PC-9 (cell line): Measurements from ENCODE around the gene MOV10L1. TPM values are rescaled to one million over a fixed set of nuclear protein-coding genes. Genes with fewer than 3 reads are reported as not detected.

Experiments
- BruUV-seq: library from RNA; stranded (reverse); fragments of 400-500 nt; replicated peaks from 2 replicates; lab custom pipeline; 2021; lab: Mats Ljungman, UMichigan
- CTCF ChIA-PET: fragments of 300-600 bp; sonication (Branson Sonifier 250); formaldehyde crosslinking; loops from one replicate; lab custom pipeline; 2022; ENCODE audit warnings: antibody characterized with exemption; lab: Charles Lee
- POLR2A ChIA-PET: fragments of 300-600 bp; sonication (Branson Sonifier 250); formaldehyde crosslinking; loops from one replicate; lab custom pipeline; 2022; ENCODE audit warnings: antibody characterized with exemption; ENCODE audit not compliant: unreplicated experiment; lab: Charles Lee
- DNase-seq, 2 experiments: peaks; one replicate each; pipeline versions ENCODE4 v3.0.0 to v3.0.0-alpha.2; 2015 to 2022; ENCODE audit warnings: mixed read lengths in 1 of 2
- H2AFZ ChIP-seq: fragments of 200-600 bp; sonication (generic); 2 replicates; pipeline ENCODE4 v1.8.1; 2017; ENCODE audit warnings: antibody characterized with exemption
- H3F3A ChIP-seq: fragments of 200-600 bp; sonication (generic); 2 replicates; pipeline ENCODE4 v1.8.1; 2017; ENCODE audit warnings: antibody characterized with exemption, mild to moderate bottlenecking, low read depth; ENCODE audit not compliant: insufficient read depth
- H3K27ac ChIP-seq: fragments of 200-600 bp; sonication (generic); 2 replicates; pipeline ENCODE4 v1.6.1; 2016; ENCODE audit warnings: mixed run types
- H3K27me3 ChIP-seq: fragments of 200-600 bp; sonication (generic); 2 replicates; pipeline ENCODE4 v1.6.1; 2016; ENCODE audit warnings: low read depth, mixed run types; ENCODE audit not compliant: insufficient read depth
- H3K36me3 ChIP-seq: fragments of 200-600 bp; sonication (generic); 2 replicates; pipeline ENCODE4 v1.6.1; 2016; ENCODE audit warnings: low read depth, mixed run types
- H3K4me1 ChIP-seq: fragments of 200-600 bp; sonication (generic); replicated peaks from 2 replicates; pipeline ENCODE4 v1.6.1; 2016; ENCODE audit warnings: mixed run types; ENCODE audit not compliant: insufficient read depth
- H3K4me2 ChIP-seq: fragments of 200-600 bp; sonication (generic); 2 replicates; pipeline ENCODE4 v1.6.1; 2017; ENCODE audit warnings: mixed run types
- H3K4me3 ChIP-seq: fragments of 200-600 bp; sonication (generic); 2 replicates; pipeline ENCODE4 v1.6.1; 2016; ENCODE audit warnings: mixed run types
- H3K79me2 ChIP-seq: fragments of 200-600 bp; sonication (generic); 2 replicates; pipeline ENCODE4 v1.6.1; 2017; ENCODE audit warnings: low read depth, mixed run types
- H3K9me2 ChIP-seq: fragments of 200-600 bp; sonication (generic); 2 replicates; pipeline ENCODE4 v1.8.1; 2017; ENCODE audit warnings: mild to moderate bottlenecking; ENCODE audit not compliant: insufficient read depth
- H3K9me3 ChIP-seq: fragments of 200-600 bp; sonication (generic); 2 replicates; pipeline ENCODE4 v1.8.1; 2016; ENCODE audit warnings: low read depth; ENCODE audit not compliant: insufficient read depth
- H4K20me1 ChIP-seq: fragments of 200-600 bp; sonication (generic); 2 replicates; pipeline ENCODE4 v1.8.1; 2017; ENCODE audit not compliant: insufficient read depth
- CTCF ChIP-seq: fragments of 200-600 bp; sonication (generic); conservative IDR thresholded peaks from 2 replicates; pipeline ENCODE4 v1.6.1; 2017; ENCODE audit warnings: mixed run types, antibody characterized with exemption, mild to moderate bottlenecking, moderate library complexity
- EZH2 ChIP-seq: fragments of 200-600 bp; sonication (generic); IDR thresholded peaks from 2 replicates; pipeline ENCODE4 v1.8.0; 2017; ENCODE audit warnings: antibody characterized with exemption, low read depth
- intact Hi-C: fragments of 100-400 bp; cut with micrococcal nuclease; formaldehyde crosslinking; loops from one replicate; pipeline ENCODE4 v1.10.0; 2022; ENCODE audit not compliant: unreplicated experiment
- total RNA-seq: library from RNA; stranded (reverse); gene quantifications from 2 replicates; pipeline ENCODE4 v1.2.3, GENCODE V29; 2021

The MOV10L1 gene
- total RNA-seq, 1 experiment from 2014 or later, result not detected

- Histone ChIP-seq H2AFZ (no peak overlapping the region), H4K20me1 (no peaks in the 10 kb centered on the region), H3K79me2 (no peaks in the 10 kb centered on the region), H3K27ac (no peak overlapping the region), H3K27me3 (peaks cover 79% of the 10 kb centered on the region), H3F3A (no peaks in the 10 kb centered on the region), H3K4me2 (no peak overlapping the region), H3K36me3 (no peaks in the 10 kb centered on the region), H3K4me1 (no peaks in the 10 kb centered on the region), H3K9me3 (0 out of 2 replicates have a peak, but pooled peaks cover 5% of the 10 kb centered on the region), H3K4me3 (no peak overlapping the region), H3K9me2 (no peaks in the 10 kb centered on the region)
- BruUV-seq, result no TSS peak
- POLR2A ChIA-PET, result no interaction called here
- no peak for TF ChIP-seq CTCF
- TF ChIP-seq EZH2, result no peak
- DNase-seq, result no peak
- intact Hi-C loops, result no loop called here
- CTCF ChIA-PET, result no interaction called here
Observed at GRCh38 chr22:50129121-50129736, 39.4 kb downstream of the MOV10L1 start.

GRCh38 chr22:50131894-50132293 lies 42.1 kb downstream of the MOV10L1 start:
- no peak for TF ChIP-seq EZH2
- TF ChIP-seq CTCF, result no peak
- Histone ChIP-seq H4K20me1 (no peaks in the 10 kb centered on the region), H3K36me3 (no peaks in the 10 kb centered on the region), H3K9me2 (no peaks in the 10 kb centered on the region), H3K27ac (no peak overlapping the region), H3K27me3 (peaks cover 58% of the 10 kb centered on the region), H3K79me2 (no peaks in the 10 kb centered on the region), H3F3A (no peaks in the 10 kb centered on the region), H3K9me3 (0 out of 2 replicates have a peak, but pooled peaks cover 5% of the 10 kb centered on the region), H2AFZ (no peak overlapping the region), H3K4me3 (no peak overlapping the region), H3K4me1 (no peaks in the 10 kb centered on the region), H3K4me2 (no peak overlapping the region)
- ChIA-PET CTCF (no interaction called here), POLR2A (no interaction called here)
- no peak for DNase-seq
- BruUV-seq, result no TSS peak
- intact Hi-C loops, result no loop called here

GRCh38 chr22:50134481-50134880 lies 44.7 kb downstream of the MOV10L1 start:
- Histone ChIP-seq H4K20me1 (no peaks in the 10 kb centered on the region), H3K79me2 (no peaks in the 10 kb centered on the region), H3K27ac (no peak overlapping the region), H2AFZ (no peak overlapping the region), H3K27me3 (peaks cover 33% of the 10 kb centered on the region), H3K36me3 (no peaks in the 10 kb centered on the region), H3K4me2 (no peak overlapping the region), H3K4me1 (no peaks in the 10 kb centered on the region), H3K9me2 (no peaks in the 10 kb centered on the region), H3F3A (no peaks in the 10 kb centered on the region), H3K9me3 (0 out of 2 replicates have a peak, but pooled peaks cover 5% of the 10 kb centered on the region), H3K4me3 (no peak overlapping the region)
- TF ChIP-seq EZH2, result no peak
- no peak for TF ChIP-seq CTCF
- DNase-seq, result no peak
- ChIA-PET CTCF (no interaction called here), POLR2A (no interaction called here)
- intact Hi-C loops, result no loop called here
- BruUV-seq, result no TSS peak
